Kidney glomerular epithelial cell (primary cell): ENCODE data around the gene RERE.
"Not testable (repeated sequence)": the region's sequence is repeated elsewhere in the genome, so short reads cannot be mapped to it uniquely, and the experiment has no call there.

Source experiments
- DNase-seq: peaks from one replicate; lab custom pipeline; 2025; lab: John Stamatoyannopoulos, UW

Gene RERE

DNA sequence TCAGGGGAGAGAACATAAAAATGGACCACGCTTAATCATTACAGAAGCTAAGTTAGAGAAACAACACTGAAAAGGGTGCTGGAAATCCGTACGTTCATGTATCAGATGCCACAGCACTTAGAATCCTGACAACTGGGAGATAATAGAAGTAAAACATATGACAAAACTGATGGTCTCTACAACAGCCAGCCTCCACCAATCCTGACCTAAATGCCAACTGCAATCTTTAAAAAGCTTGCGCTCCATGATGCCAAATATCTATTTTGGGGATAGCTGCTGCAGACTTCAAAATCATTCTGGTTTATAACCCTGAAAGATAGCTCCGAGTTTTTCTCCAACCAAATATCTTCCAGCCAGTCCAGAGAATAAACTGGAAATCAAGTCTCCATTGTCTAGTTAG lies 178.3 kb downstream of the RERE start:
- DNase-seq, result no peak

GRCh38 chr1:8633741-8634501 lies 183.5 kb downstream of the RERE start:
- DNase-seq, result no peak

- DNase-seq, result no peak
Measured at GRCh38 chr1:8632102-8632501, 185.3 kb downstream of the RERE start.

- DNase-seq, result no peak
Measured at GRCh38 chr1:8631163-8631562, 186.3 kb downstream of the RERE start.

GRCh38 chr1:8629241-8630091 lies 188.0 kb downstream of the RERE start:
- no peak for DNase-seq

DNA sequence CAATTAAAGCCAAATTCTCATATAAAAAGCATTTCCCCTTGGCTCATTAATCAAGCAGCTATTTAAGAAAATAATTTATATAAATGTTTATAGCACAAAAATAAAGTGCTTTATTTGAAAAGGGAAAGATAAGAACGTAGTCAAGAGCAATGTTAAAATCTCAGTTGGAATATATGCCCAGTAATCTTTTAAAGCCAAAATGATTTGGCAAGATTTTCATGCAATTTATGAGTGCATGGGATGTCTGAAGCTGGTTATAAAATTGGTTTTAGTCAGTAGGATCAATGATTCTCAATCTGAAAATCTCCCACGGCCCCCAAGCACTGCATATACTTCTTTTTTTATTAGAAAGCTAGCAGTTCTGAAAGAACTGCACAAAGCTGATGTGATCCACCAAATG lies 188.8 kb downstream of the RERE start:
- no peak for DNase-seq

DNA sequence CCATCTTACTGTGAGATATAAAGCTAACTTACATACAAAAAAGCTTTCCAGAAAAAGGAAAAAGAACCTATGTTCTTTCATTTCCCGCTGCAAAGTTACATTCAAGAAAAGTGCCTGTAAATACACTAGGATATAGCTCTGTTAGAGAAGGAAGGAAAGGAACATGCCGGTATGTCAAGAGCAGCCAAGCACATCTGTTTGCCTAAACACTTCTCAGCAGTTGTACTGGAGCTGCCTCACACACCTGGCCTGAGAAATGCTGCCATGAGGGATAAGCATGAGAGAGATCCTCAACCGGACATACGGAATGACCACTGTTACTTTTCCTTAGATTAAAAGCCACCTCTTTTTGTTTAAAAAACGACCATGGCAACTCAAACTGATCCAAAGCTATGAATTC lies 189.7 kb downstream of the RERE start:
- no peak for DNase-seq

GRCh38 chr1:8625981-8626898 lies 191.2 kb downstream of the RERE start:
- DNase-seq, result peak; percentile 95

- DNase-seq, result no peak
Measured at GRCh38 chr1:8625491-8625890, 191.9 kb downstream of the RERE start.

GRCh38 chr1:8623651-8624192 lies 193.7 kb downstream of the RERE start:
- not testable (repeated sequence) for DNase-seq

DNA sequence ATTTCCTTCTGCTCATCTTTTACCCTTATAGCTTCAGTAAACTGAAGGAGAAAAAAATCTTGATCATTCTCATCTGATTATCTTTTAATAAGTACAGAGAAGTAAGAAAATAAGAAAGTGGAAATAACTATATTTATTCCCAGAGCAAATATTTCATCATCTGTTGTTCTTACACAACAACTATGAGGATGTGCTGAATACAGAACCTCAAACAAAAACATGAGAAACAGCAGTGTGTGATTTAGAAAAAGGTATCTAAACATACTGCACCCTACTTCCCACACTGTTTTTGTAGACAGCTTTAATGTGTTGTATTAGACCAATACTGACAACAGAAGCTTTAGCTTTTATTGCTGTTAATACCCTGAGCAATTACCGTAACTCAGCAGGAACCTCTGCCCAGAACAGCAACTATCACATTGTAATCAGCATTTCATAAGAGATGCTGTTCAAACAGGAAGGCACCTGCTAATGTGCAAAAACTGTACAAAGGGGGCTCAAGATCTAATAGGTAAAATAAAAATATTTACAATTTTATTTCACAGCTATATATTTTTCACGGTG lies 195.6 kb downstream of the RERE start:
- DNase-seq, result not testable (repeated sequence)

DNA sequence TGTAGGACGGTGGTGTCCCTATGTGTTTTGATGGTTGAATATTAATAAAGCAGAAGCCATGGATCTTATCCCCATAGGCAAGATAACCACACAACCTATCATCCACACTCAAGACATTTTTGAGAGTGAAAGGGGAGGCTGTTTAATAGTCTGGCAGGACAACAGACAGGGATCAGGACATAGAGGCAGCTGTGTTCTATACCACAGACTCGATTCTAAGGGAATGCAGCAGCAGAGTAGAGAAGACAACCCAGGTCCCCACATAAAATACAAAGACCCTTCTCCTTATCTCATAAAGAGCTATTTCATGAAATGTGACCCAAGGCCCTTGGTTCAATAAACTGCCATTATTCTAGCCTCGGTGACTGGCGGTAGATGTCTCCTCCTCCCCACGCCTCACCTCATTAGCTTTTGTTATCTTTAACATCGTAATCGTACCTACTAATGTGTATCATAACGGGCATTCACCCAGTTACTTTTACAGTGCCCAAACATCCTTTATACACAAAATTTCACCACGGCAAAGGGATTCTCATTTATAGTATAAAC lies 196.3 kb downstream of the RERE start:
- not testable (repeated sequence) for DNase-seq

GRCh38 chr1:8619917-8620502 lies 197.4 kb downstream of the RERE start:
- not testable (repeated sequence) for DNase-seq

GRCh38 chr1:8619419-8619818 lies 198.0 kb downstream of the RERE start:
- DNase-seq, result not testable (repeated sequence)

DNA sequence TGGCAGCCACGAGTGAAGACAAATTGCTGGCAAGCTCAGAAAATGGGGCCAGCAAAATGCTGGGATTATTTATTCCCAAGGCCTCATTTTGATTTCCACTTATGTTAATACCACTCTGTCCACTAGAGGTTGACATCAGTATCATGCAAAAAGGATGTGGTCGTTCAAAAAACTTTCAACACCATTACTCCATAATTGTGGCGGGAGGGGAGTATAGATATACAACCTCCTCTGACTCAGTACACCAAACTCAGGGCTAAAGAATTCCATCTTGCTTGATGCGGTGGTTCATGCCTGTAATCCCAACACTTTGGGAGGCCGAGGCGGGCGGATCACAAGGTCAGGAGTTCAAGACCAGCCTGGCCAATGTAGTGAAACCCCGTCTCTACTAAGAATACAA lies 200.6 kb downstream of the RERE start:
- not testable (repeated sequence) for DNase-seq

- not testable (repeated sequence) for DNase-seq
Measured at GRCh38 chr1:8611634-8612515, 205.6 kb downstream of the RERE start.

DNA sequence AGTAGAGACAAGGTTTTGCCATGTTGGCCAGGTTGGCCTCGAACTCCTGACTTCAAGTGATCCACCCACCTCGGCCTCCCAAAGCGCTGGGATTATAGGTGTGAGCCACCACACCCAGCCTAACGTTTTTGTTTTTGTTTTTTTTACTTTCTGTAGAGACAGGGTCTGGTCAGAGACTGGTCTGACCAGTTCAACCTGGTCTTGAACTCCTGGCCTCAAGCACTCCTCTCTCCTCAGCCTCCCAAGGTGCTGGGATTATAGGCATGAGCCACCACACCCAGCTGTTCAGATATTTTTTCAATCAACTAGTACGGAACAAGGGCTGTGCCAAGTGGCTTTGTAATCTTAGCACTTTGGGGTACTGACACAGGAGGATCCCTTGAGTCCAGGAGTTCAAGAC lies 209.5 kb downstream of the RERE start:
- no peak for DNase-seq

DNA sequence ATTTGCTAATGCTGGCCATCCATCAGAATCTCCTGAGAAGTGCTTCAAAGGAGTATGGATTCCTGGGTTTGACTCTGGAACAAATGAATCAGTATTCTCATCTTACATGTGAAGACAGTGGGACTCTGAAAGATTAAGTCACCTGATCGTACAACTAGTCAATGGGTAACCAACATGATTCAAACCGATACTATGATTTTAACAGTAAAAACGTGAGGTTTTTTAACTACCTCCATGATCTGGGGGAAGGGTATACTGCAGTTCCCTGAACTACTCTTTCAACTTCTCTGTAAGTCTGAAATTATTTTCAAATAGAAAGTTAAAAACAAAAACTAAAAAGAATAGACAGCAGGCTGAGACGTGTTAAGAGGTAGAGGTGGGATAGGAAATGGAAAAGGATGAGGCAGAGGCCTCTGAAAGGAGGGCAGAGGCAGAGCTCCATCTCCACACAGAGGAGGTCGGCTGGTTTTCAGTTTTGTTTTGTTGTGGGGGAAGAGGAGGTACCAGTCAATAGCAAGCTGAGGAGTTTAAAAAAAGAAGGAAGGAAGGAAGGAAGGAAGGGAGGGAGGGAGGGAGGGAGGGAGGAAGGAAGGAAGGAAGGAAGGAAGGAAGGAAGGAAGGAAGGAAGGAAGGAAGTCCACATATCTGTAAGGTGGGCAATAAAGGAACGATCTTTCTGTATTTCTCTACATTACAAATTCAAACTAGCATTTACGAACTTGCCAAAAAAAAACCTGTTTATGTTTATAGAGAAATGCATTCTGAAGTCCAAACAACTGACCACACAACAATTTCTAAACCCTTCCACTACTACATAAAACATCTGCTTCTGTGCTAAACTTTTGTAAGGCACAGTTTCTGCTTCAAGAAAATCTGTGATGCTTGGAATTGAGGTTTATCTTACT lies 213.1 kb downstream of the RERE start:
- no peak for DNase-seq

DNA sequence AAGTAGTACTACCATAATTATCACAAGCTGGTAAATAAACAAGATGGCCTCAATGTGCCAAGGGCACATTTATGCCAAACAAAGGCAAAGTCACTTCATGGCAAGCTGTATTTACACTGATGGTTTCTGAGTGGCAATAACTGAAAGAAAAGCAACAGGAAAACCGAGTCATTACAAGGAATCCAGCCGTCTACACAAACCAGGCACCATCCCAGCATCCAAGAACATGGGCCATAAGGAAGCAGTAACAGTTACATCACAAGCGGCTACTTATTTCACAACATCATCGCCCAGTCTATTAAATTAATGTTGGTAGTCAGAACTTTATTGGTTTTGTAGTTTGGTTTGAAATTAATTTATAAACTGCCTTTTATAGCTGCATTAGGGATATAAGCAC lies 214.2 kb downstream of the RERE start:
- no peak for DNase-seq
